ENCODE data around the gene KCTD16. TPM values are rescaled to one million over a fixed set of nuclear protein-coding genes. Genes with fewer than 3 reads are reported as not detected.

The KCTD16 gene
- total RNA-seq, 2 donors from 2014 or later: 0.29 to 0.44 TPM

DNA sequence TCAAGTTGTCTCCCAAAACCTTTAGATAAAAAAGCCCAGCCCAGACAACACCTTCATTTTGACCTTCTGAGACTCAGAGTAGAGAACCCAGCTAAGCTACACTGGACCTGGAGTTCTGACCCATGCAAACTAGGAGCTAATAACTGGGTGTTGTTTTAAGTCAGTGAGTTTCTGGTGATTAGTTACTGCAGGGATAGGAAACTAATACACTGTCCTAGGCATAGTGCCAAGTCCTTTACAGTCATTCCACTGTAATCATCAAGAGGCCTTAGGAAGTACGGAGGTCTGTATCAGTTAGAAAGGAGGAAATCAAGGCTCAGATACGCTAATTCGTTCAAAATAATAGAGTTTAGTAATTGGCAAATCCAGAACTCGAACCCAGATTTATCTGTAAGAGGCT is 197.9 kb downstream of the KCTD16 start:
- TF ChIP-seq, protein P1, sequence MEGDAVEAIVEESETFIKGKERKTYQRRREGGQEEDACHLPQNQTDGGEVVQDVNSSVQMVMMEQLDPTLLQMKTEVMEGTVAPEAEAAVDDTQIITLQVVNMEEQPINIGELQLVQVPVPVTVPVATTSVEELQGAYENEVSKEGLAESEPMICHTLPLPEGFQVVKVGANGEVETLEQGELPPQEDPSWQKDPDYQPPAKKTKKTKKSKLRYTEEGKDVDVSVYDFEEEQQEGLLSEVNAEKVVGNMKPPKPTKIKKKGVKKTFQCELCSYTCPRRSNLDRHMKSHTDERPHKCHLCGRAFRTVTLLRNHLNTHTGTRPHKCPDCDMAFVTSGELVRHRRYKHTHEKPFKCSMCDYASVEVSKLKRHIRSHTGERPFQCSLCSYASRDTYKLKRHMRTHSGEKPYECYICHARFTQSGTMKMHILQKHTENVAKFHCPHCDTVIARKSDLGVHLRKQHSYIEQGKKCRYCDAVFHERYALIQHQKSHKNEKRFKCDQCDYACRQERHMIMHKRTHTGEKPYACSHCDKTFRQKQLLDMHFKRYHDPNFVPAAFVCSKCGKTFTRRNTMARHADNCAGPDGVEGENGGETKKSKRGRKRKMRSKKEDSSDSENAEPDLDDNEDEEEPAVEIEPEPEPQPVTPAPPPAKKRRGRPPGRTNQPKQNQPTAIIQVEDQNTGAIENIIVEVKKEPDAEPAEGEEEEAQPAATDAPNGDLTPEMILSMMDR (conservative IDR thresholded peaks at IDR 0.05): no peak
- peaks cover 47% of the 10 kb centered on the region for H3K27me3 Mint-ChIP-seq (ENCODE audit: insufficient read depth)
- H3K9ac ChIP-seq (ENCODE audit: extremely low read depth, low read length, poor library complexity, severe bottlenecking): no peak overlapping the region
- no peak overlapping the region for H3K4me3 Mint-ChIP-seq
- H3K4me1 ChIP-seq (ENCODE audit: control insufficient read depth, insufficient read depth, low read length): no peaks in the 10 kb centered on the region
- 92 to 98% methylated on average over 4 of the region's 4 CpGs for WGBS, 2 experiments (ENCODE audit: insufficient coverage in 1 of 2, insufficient read length in 1 of 2)
- no peaks in the 10 kb centered on the region for H3K9me3 Mint-ChIP-seq
- H3K36me3 ChIP-seq (ENCODE audit: control insufficient read depth, insufficient read depth, low read length): no peaks in the 10 kb centered on the region
- H3K4me1 Mint-ChIP-seq: no peaks in the 10 kb centered on the region
- H3K9me3 ChIP-seq (ENCODE audit: control insufficient read depth, low read length): no peaks in the 10 kb centered on the region
- H3K27ac Mint-ChIP-seq: no peak overlapping the region
- H3K27me3 ChIP-seq (ENCODE audit: control insufficient read depth, insufficient read depth, low read length, poor library complexity, severe bottlenecking): peaks cover 8% of the 10 kb centered on the region
- no peaks in the 10 kb centered on the region for H3K36me3 Mint-ChIP-seq (ENCODE audit: low read depth)
- no peak overlapping the region for H3K4me3 ChIP-seq (ENCODE audit: low read length)
- DNase-seq: no peak
- H3K27ac ChIP-seq (ENCODE audit: low read depth, low read length): no peak overlapping the region

DNA sequence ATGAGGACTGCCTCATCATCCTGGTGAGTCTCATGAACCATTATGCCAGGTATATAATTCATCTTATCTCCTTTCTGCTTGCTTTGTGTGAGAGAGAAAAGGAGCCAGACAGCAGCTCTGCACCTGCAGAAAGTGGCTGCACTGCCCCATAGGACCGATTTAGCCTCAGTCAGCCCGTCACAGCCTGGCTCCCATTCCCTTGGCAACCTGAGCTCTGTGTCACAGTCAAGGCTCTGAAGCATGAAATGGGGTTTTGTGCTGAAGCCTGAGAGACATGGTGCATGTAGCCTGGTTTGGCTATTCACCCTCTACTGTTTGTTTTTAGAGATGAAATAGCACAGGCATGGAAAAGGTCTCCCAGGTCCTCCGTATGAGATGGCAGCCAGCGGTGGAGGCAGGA is 198.3 kb downstream of the KCTD16 start:
- Histone ChIP-seq H3K4me1 (ENCODE audit: control insufficient read depth, insufficient read depth, low read length) (no peaks in the 10 kb centered on the region), H3K27me3 (ENCODE audit: control insufficient read depth, insufficient read depth, low read length, poor library complexity, severe bottlenecking) (peaks cover 7% of the 10 kb centered on the region), H3K9ac (ENCODE audit: extremely low read depth, low read length, poor library complexity, severe bottlenecking) (no peak overlapping the region), H3K9me3 (ENCODE audit: control insufficient read depth, low read length) (no peaks in the 10 kb centered on the region), H3K27ac (ENCODE audit: low read depth, low read length) (no peak overlapping the region), H3K36me3 (ENCODE audit: control insufficient read depth, insufficient read depth, low read length) (no peaks in the 10 kb centered on the region), H3K4me3 (ENCODE audit: low read length) (no peak overlapping the region)
- DNase-seq: no peak
- Mint-ChIP-seq H3K27ac (no peak overlapping the region), H3K36me3 (ENCODE audit: low read depth) (no peaks in the 10 kb centered on the region), H3K27me3 (ENCODE audit: insufficient read depth) (peaks cover 43% of the 10 kb centered on the region), H3K4me3 (no peak overlapping the region), H3K4me1 (no peaks in the 10 kb centered on the region), H3K9me3 (no peaks in the 10 kb centered on the region)
- 83 to 91% methylated on average over 3 to 4 of the region's 4 CpGs for WGBS, 2 experiments (ENCODE audit: insufficient coverage in 1 of 2, insufficient read length in 1 of 2)
- TF ChIP-seq, protein P1 (conservative IDR thresholded peaks at IDR 0.05): no peak

DNA sequence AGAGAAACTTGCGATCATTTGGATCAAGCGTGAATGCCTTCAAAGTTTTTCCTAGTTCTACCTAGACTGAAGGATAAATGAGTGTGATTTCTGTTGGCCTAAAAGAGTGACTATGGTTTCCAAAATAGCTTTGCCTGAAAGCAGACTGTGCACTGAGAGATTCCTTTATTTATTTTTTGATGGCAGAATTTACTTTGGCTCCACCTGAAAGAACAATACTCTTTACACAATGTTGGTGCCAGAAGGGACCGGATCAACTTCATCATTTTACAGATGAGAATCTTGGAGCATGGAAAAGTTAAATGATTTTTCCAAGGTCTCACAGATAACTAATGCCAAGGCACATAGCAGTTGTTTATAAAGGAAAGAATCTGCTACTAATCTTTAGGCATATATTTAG is 199.6 kb downstream of the KCTD16 start:
- no peaks in the 10 kb centered on the region for H3K9me3 Mint-ChIP-seq
- H3K4me3 Mint-ChIP-seq: no peak overlapping the region
- WGBS, 2 experiments (ENCODE audit: insufficient coverage in 1 of 2, insufficient read length in 1 of 2): 87 to 98% methylated on average over 3 of the region's 3 CpGs
- Histone ChIP-seq H3K9ac (ENCODE audit: extremely low read depth, low read length, poor library complexity, severe bottlenecking) (no peak overlapping the region), H3K9me3 (ENCODE audit: control insufficient read depth, low read length) (no peaks in the 10 kb centered on the region), H3K27me3 (ENCODE audit: control insufficient read depth, insufficient read depth, low read length, poor library complexity, severe bottlenecking) (no peaks in the 10 kb centered on the region), H3K4me3 (ENCODE audit: low read length) (no peak overlapping the region), H3K27ac (ENCODE audit: low read depth, low read length) (no peak overlapping the region), H3K36me3 (ENCODE audit: control insufficient read depth, insufficient read depth, low read length) (no peaks in the 10 kb centered on the region), H3K4me1 (ENCODE audit: control insufficient read depth, insufficient read depth, low read length) (no peaks in the 10 kb centered on the region)
- H3K4me1 Mint-ChIP-seq: no peaks in the 10 kb centered on the region
- no peak overlapping the region for H3K27ac Mint-ChIP-seq
- no peak for DNase-seq
- TF ChIP-seq, protein P1 (conservative IDR thresholded peaks at IDR 0.05): no peak
- peaks cover 36% of the 10 kb centered on the region for H3K27me3 Mint-ChIP-seq (ENCODE audit: insufficient read depth)
- H3K36me3 Mint-ChIP-seq (ENCODE audit: low read depth): no peaks in the 10 kb centered on the region

Data from endodermal cell (in vitro differentiated cells).